Activated naive CD8-positive, alpha-beta T cell (primary cell): ENCODE measurements around the gene CTRL.
A peak's percentile ranks its signal among the peaks of the same experiment; 100 is the strongest.

ENCODE experiments used
- H3K27ac Mint-ChIP-seq: one replicate; pipeline ENCODE4 v1.8.0; 2021; ENCODE audit warnings: mixed read lengths
- H3K27me3 Mint-ChIP-seq: one replicate; pipeline ENCODE4 v1.8.0; 2021; ENCODE audit warnings: mixed read lengths
- H3K36me3 Mint-ChIP-seq: one replicate; pipeline ENCODE4 v1.8.0; 2021; ENCODE audit warnings: mixed read lengths
- H3K4me1 Mint-ChIP-seq: one replicate; pipeline ENCODE4 v1.8.0; 2021; ENCODE audit warnings: low read depth, mixed read lengths
- H3K4me3 Mint-ChIP-seq: one replicate; pipeline ENCODE4 v1.8.0; 2021; ENCODE audit warnings: mild to moderate bottlenecking, mixed read lengths
- H3K9me3 Mint-ChIP-seq: one replicate; pipeline ENCODE4 v1.8.0; 2021; ENCODE audit warnings: low read depth, mixed read lengths

The CTRL gene

GRCh38 chr16:67949645-67950044 lies 18.0 kb upstream of the CTRL start:
- Mint-ChIP-seq H3K36me3 (no peaks in the 10 kb centered on the region), H3K27me3 (no peaks in the 10 kb centered on the region), H3K4me3 (no peak overlapping the region), H3K9me3 (no peaks in the 10 kb centered on the region), H3K27ac (no peak overlapping the region), H3K4me1 (no peaks in the 10 kb centered on the region)

- no peak overlapping the region for H3K27ac Mint-ChIP-seq
- no peaks in the 10 kb centered on the region for H3K27me3 Mint-ChIP-seq
- no peaks in the 10 kb centered on the region for H3K36me3 Mint-ChIP-seq
- H3K4me3 Mint-ChIP-seq, result no peak overlapping the region
- H3K9me3 Mint-ChIP-seq, result no peaks in the 10 kb centered on the region
- no peaks in the 10 kb centered on the region for H3K4me1 Mint-ChIP-seq
These were observed 16.4 kb upstream of the CTRL start for GRCh38 chr16:67948015-67948414.

- no peaks in the 10 kb centered on the region for H3K36me3 Mint-ChIP-seq
- H3K4me3 Mint-ChIP-seq, result no peak overlapping the region
- H3K27me3 Mint-ChIP-seq, result no peaks in the 10 kb centered on the region
- H3K27ac Mint-ChIP-seq, result no peak overlapping the region
- peaks cover 2% of the 10 kb centered on the region for H3K4me1 Mint-ChIP-seq
- no peaks in the 10 kb centered on the region for H3K9me3 Mint-ChIP-seq
These were observed 15.4 kb upstream of the CTRL start for GRCh38 chr16:67946966-67947558.

GRCh38 chr16:67946128-67946569 lies 14.5 kb upstream of the CTRL start:
- Mint-ChIP-seq H3K27me3 (no peaks in the 10 kb centered on the region), H3K4me3 (no peak overlapping the region), H3K4me1 (peaks cover 10% of the 10 kb centered on the region), H3K36me3 (no peaks in the 10 kb centered on the region), H3K27ac (no peak overlapping the region), H3K9me3 (no peaks in the 10 kb centered on the region)

GRCh38 chr16:67945392-67945933 lies 13.8 kb upstream of the CTRL start:
- Mint-ChIP-seq H3K4me1 (peaks cover 10% of the 10 kb centered on the region), H3K36me3 (no peaks in the 10 kb centered on the region), H3K27me3 (no peaks in the 10 kb centered on the region), H3K9me3 (no peaks in the 10 kb centered on the region), H3K27ac (no peak overlapping the region), H3K4me3 (no peak overlapping the region)

GRCh38 chr16:67944690-67945391 lies 13.2 kb upstream of the CTRL start:
- Mint-ChIP-seq H3K27ac (no peak overlapping the region), H3K4me1 (peaks cover 17% of the 10 kb centered on the region), H3K36me3 (no peaks in the 10 kb centered on the region), H3K4me3 (no peak overlapping the region), H3K27me3 (no peaks in the 10 kb centered on the region), H3K9me3 (no peaks in the 10 kb centered on the region)

GRCh38 chr16:67943619-67944504 lies 12.2 kb upstream of the CTRL start, which contains the start of gene LCAT:
LCAT (minus strand) TSS chr16:67944120; CDS start chr16:67944101, 19 bp downstream.
- H3K27ac Mint-ChIP-seq, result no peak within 1 kb of the TSS
- no peaks in the 10 kb centered on the region for H3K36me3 Mint-ChIP-seq
- no peaks in the 10 kb centered on the region for H3K27me3 Mint-ChIP-seq
- no peaks in the 10 kb centered on the region for H3K9me3 Mint-ChIP-seq
- peaks cover 22% of the 10 kb centered on the region for H3K4me1 Mint-ChIP-seq
- H3K4me3 Mint-ChIP-seq, result no peak within 1 kb of the TSS

GRCh38 chr16:67943256-67943618 lies 11.6 kb upstream of the CTRL start:
- Mint-ChIP-seq H3K4me3 (no peak overlapping the region), H3K4me1 (peaks cover 22% of the 10 kb centered on the region)

GRCh38 chr16:67942510-67943255 lies 11.0 kb upstream of the CTRL start:
- H3K9me3 Mint-ChIP-seq, result no peaks in the 10 kb centered on the region
- H3K27ac Mint-ChIP-seq, result no peak overlapping the region
- no peak overlapping the region for H3K4me3 Mint-ChIP-seq
- no peaks in the 10 kb centered on the region for H3K27me3 Mint-ChIP-seq
- H3K4me1 Mint-ChIP-seq, result peaks cover 22% of the 10 kb centered on the region
- H3K36me3 Mint-ChIP-seq, result no peaks in the 10 kb centered on the region

More at GRCh38 chr16:67943256-67943618, 11.6 kb upstream of the CTRL start:
- Mint-ChIP-seq H3K27ac (no peak overlapping the region), H3K27me3 (no peaks in the 10 kb centered on the region), H3K9me3 (no peaks in the 10 kb centered on the region), H3K36me3 (no peaks in the 10 kb centered on the region)

- Mint-ChIP-seq H3K4me1 (peaks cover 25% of the 10 kb centered on the region), H3K36me3 (no peaks in the 10 kb centered on the region), H3K4me3 (no peak overlapping the region), H3K27me3 (no peaks in the 10 kb centered on the region), H3K9me3 (no peaks in the 10 kb centered on the region), H3K27ac (peak overlapping the region; percentile 61)
These were observed 10.5 kb upstream of the CTRL start for GRCh38 chr16:67942200-67942509.

GRCh38 chr16:67941469-67942199 lies 10.0 kb upstream of the CTRL start:
- Mint-ChIP-seq H3K4me3 (no peak overlapping the region), H3K4me1 (peaks cover 29% of the 10 kb centered on the region), H3K27ac (peak overlapping the region; percentile 54), H3K9me3 (no peaks in the 10 kb centered on the region), H3K36me3 (no peaks in the 10 kb centered on the region), H3K27me3 (no peaks in the 10 kb centered on the region)

- H3K9me3 Mint-ChIP-seq, result no peaks in the 10 kb centered on the region
- no peaks in the 10 kb centered on the region for H3K27me3 Mint-ChIP-seq
- peaks cover 31% of the 10 kb centered on the region for H3K4me1 Mint-ChIP-seq
- peak overlapping the region; percentile 89 for H3K27ac Mint-ChIP-seq
- peak overlapping the region; percentile 47 for H3K4me3 Mint-ChIP-seq
- peaks cover 3% of the 10 kb centered on the region for H3K36me3 Mint-ChIP-seq
These were observed 8.9 kb upstream of the CTRL start for GRCh38 chr16:67940446-67941089.

- peak overlapping the region; percentile 89 for H3K27ac Mint-ChIP-seq
- peak overlapping the region; percentile 47 for H3K4me3 Mint-ChIP-seq
- H3K36me3 Mint-ChIP-seq, result peaks cover 8% of the 10 kb centered on the region
These were observed 8.1 kb upstream of the CTRL start for GRCh38 chr16:67939507-67940445.

More at GRCh38 chr16:67939507-67940445, 8.1 kb upstream of the CTRL start:
- H3K9me3 Mint-ChIP-seq, result no peaks in the 10 kb centered on the region
- peaks cover 39% of the 10 kb centered on the region for H3K4me1 Mint-ChIP-seq
- H3K27me3 Mint-ChIP-seq, result no peaks in the 10 kb centered on the region
